Suprapubic skin (tissue), 4 donors: ENCODE measurements around the gene WWOX.

Experiments used
- EP300 ChIP-seq: sonication (generic); formaldehyde crosslinking; IDR thresholded peaks from one replicate; pipeline ENCODE4 v1.6.1; 2017; ENCODE audit warnings: antibody characterized with exemption
- POLR2A ChIP-seq, 2 donors: fragments of 450-650 bp; IDR thresholded peaks; one replicate each; pipeline ENCODE4 v1.6.1; 2017; ENCODE audit warnings: antibody characterized with exemption in 2 of 2, mild to moderate bottlenecking in 2 of 2, moderate library complexity in 2 of 2
- POLR2AphosphoS5 ChIP-seq, 3 donors: sonication (generic); formaldehyde crosslinking; IDR thresholded peaks; one replicate each; pipeline ENCODE4 v1.6.1; 2017; ENCODE audit warnings: antibody characterized with exemption in 3 of 3
- TF ChIP-seq, protein P1 (sequence below), 2 donors: fragments of 200-600 bp in 1 of 2; fragments of 450-650 bp in 1 of 2; sonication (generic) in 1 of 2; IDR thresholded peaks; one replicate each; pipeline ENCODE4 v1.5.1; 2016 to 2019; ENCODE audit warnings: antibody characterized with exemption in 2 of 2, mild to moderate bottlenecking in 1 of 2, moderate library complexity in 1 of 2

DNA sequence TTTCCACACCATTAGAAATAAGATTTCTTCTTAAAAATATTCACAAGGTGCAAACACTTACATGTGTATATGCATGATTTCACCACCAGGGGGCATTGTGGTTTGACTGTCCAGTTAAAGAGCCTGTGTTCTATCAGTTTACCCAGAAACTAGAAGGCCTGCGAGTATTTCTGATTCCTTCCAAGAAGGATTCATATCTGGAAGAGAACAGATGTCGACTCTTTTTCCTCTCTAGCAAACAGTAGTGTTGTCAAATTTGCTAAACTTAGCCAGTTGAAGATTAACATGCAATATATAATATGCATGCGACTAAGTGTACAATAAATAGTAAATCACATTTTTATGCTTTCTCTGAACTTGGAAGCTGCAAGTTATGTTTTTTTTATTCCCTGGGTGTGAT is 404.1 kb downstream of the WWOX start:
- TF ChIP-seq, protein P1, sequence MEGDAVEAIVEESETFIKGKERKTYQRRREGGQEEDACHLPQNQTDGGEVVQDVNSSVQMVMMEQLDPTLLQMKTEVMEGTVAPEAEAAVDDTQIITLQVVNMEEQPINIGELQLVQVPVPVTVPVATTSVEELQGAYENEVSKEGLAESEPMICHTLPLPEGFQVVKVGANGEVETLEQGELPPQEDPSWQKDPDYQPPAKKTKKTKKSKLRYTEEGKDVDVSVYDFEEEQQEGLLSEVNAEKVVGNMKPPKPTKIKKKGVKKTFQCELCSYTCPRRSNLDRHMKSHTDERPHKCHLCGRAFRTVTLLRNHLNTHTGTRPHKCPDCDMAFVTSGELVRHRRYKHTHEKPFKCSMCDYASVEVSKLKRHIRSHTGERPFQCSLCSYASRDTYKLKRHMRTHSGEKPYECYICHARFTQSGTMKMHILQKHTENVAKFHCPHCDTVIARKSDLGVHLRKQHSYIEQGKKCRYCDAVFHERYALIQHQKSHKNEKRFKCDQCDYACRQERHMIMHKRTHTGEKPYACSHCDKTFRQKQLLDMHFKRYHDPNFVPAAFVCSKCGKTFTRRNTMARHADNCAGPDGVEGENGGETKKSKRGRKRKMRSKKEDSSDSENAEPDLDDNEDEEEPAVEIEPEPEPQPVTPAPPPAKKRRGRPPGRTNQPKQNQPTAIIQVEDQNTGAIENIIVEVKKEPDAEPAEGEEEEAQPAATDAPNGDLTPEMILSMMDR (IDR thresholded peaks at IDR 0.05) = peak; percentile 63 to 87
- TF ChIP-seq POLR2AphosphoS5 (IDR thresholded peaks at IDR 0.05) = no peak
- TF ChIP-seq POLR2A (IDR thresholded peaks at IDR 0.05) = no peak
- no peak for TF ChIP-seq EP300
